Suprapubic skin (tissue), 4 donors: ENCODE data around the gene UBR2. TPM values are rescaled to one million over a fixed set of nuclear protein-coding genes. Genes with fewer than 3 reads are reported as not detected.
"Not testable (repeated sequence)": the region's sequence is repeated elsewhere in the genome, so short reads cannot be mapped to it uniquely, and the experiment has no call there.

Experiments used
- DNase-seq, 2 donors: peaks; one replicate each; pipeline ENCODE4 v3.0.0-alpha.2; 2019; ENCODE audit warnings: low spot score in 2 of 2
- H3K27ac ChIP-seq: fragments of 200-600 bp; sonication (generic); one replicate; pipeline ENCODE4 v1.5.1; 2019
- H3K27me3 ChIP-seq: fragments of 200-600 bp; sonication (generic); one replicate; pipeline ENCODE4 v1.5.1; 2019
- H3K36me3 ChIP-seq: fragments of 200-600 bp; sonication (generic); one replicate; pipeline ENCODE4 v1.5.1; 2019
- H3K4me1 ChIP-seq: fragments of 200-600 bp; sonication (generic); one replicate; pipeline ENCODE4 v1.5.1; 2019
- H3K4me3 ChIP-seq: fragments of 200-600 bp; sonication (generic); one replicate; pipeline ENCODE4 v1.5.1; 2019; ENCODE audit warnings: mild to moderate bottlenecking
- H3K9me3 ChIP-seq: fragments of 200-600 bp; sonication (generic); one replicate; pipeline ENCODE4 v1.5.1; 2019
- CTCF ChIP-seq, 2 donors: fragments of 200-600 bp in 1 of 2; fragments of 450-650 bp in 1 of 2; sonication (generic) in 1 of 2; IDR thresholded peaks; one replicate each; pipeline ENCODE4 v1.5.1; 2016 to 2019; ENCODE audit warnings: antibody characterized with exemption in 2 of 2, mild to moderate bottlenecking in 1 of 2, moderate library complexity in 1 of 2
- EP300 ChIP-seq: sonication (generic); formaldehyde crosslinking; IDR thresholded peaks from one replicate; pipeline ENCODE4 v1.6.1; 2017; ENCODE audit warnings: antibody characterized with exemption
- POLR2A ChIP-seq, 2 donors: fragments of 450-650 bp; IDR thresholded peaks; one replicate each; pipeline ENCODE4 v1.6.1; 2017; ENCODE audit warnings: antibody characterized with exemption in 2 of 2, mild to moderate bottlenecking in 2 of 2, moderate library complexity in 2 of 2
- POLR2AphosphoS5 ChIP-seq, 3 donors: sonication (generic); formaldehyde crosslinking; IDR thresholded peaks; one replicate each; pipeline ENCODE4 v1.6.1; 2017; ENCODE audit warnings: antibody characterized with exemption in 3 of 3
- whole genome bisulfite sequencing: methylation state at CpG from one replicate; pipeline ENCODE4 v1.1.5; 2018; 5-methylcytosine and 5-hydroxymethylcytosine counted together
- total RNA-seq, 4 donors: library from RNA; depleted of rRNA; stranded (reverse); fragments of >200 nt; gene quantifications; one replicate each; pipeline ENCODE4 v1.1.0, GENCODE V29; 2016

Gene UBR2
- total RNA-seq, 4 donors from 2014 or later, result 18.5 to 37.9 (median 26.1) TPM

GRCh38 chr6:42571611-42572342, 7.9 kb downstream of the UBR2 start:
- H3K4me1 ChIP-seq, result peaks cover 34% of the 10 kb centered on the region
- H3K36me3 ChIP-seq, result peaks cover 25% of the 10 kb centered on the region
- H3K27ac ChIP-seq, result no peak overlapping the region
- 73% methylated on average over 7 of the region's 7 CpGs for WGBS
- no peak for TF ChIP-seq POLR2AphosphoS5 (IDR thresholded peaks at IDR 0.05)
- no peak for TF ChIP-seq CTCF (IDR thresholded peaks at IDR 0.05)
- no peak for TF ChIP-seq POLR2A (IDR thresholded peaks at IDR 0.05)
- TF ChIP-seq EP300, result no peak
- H3K4me3 ChIP-seq, result no peak overlapping the region
- no peaks in the 10 kb centered on the region for H3K27me3 ChIP-seq
- no peak for DNase-seq
- H3K9me3 ChIP-seq, result no peaks in the 10 kb centered on the region

GRCh38 chr6:42572523-42572922, 8.7 kb downstream of the UBR2 start:
- Histone ChIP-seq H3K27ac (no peak overlapping the region), H3K4me1 (peaks cover 27% of the 10 kb centered on the region), H3K9me3 (no peaks in the 10 kb centered on the region), H3K36me3 (peaks cover 27% of the 10 kb centered on the region), H3K4me3 (no peak overlapping the region), H3K27me3 (no peaks in the 10 kb centered on the region)
- TF ChIP-seq CTCF (IDR thresholded peaks at IDR 0.05), result no peak
- no peak for TF ChIP-seq EP300
- TF ChIP-seq POLR2A (IDR thresholded peaks at IDR 0.05), result no peak
- no peak for TF ChIP-seq POLR2AphosphoS5 (IDR thresholded peaks at IDR 0.05)
- 70% methylated on average over 4 of the region's 4 CpGs for WGBS
- no peak for DNase-seq

- DNase-seq, H3K4me3 ChIP-seq, H3K9me3 ChIP-seq, H3K27me3 ChIP-seq, H3K27ac ChIP-seq: not testable (repeated sequence)
- H3K36me3 ChIP-seq, result peaks cover 40% of the 10 kb centered on the region
- H3K4me1 ChIP-seq, result peaks cover 11% of the 10 kb centered on the region
- WGBS, result 100% methylated on average over 5 of the region's 7 CpGs
Observed at GRCh38 chr6:42576538-42576937, 12.7 kb downstream of the UBR2 start.

- TF ChIP-seq POLR2A (IDR thresholded peaks at IDR 0.05), result no peak
- no peak for TF ChIP-seq POLR2AphosphoS5 (IDR thresholded peaks at IDR 0.05)
- WGBS, result 88% methylated on average over 2 of the region's 2 CpGs
- Histone ChIP-seq H3K27me3 (no peaks in the 10 kb centered on the region), H3K4me3 (no peak overlapping the region), H3K9me3 (no peaks in the 10 kb centered on the region), H3K27ac (no peak overlapping the region), H3K36me3 (peaks cover 20% of the 10 kb centered on the region), H3K4me1 (no peaks in the 10 kb centered on the region)
- DNase-seq, result no peak
Observed at GRCh38 chr6:42598300-42598699, 34.5 kb downstream of the UBR2 start.

GRCh38 chr6:42599558-42599957, 35.7 kb downstream of the UBR2 start:
- no peak for DNase-seq
- Histone ChIP-seq H3K9me3 (no peaks in the 10 kb centered on the region), H3K4me3 (no peak overlapping the region), H3K4me1 (no peaks in the 10 kb centered on the region), H3K27ac (no peak overlapping the region), H3K36me3 (peaks cover 20% of the 10 kb centered on the region), H3K27me3 (no peaks in the 10 kb centered on the region)
- WGBS, result 89% methylated on average over 3 of the region's 3 CpGs
- TF ChIP-seq EP300 (no peak), POLR2AphosphoS5 (IDR thresholded peaks at IDR 0.05) (no peak), CTCF (IDR thresholded peaks at IDR 0.05) (no peak)

GRCh38 chr6:42604150-42604549, 40.3 kb downstream of the UBR2 start:
- peaks cover 17% of the 10 kb centered on the region for H3K36me3 ChIP-seq
- no peak for DNase-seq

GRCh38 chr6:42604699-42605098, 40.9 kb downstream of the UBR2 start:
- peaks cover 20% of the 10 kb centered on the region for H3K36me3 ChIP-seq
- H3K27ac ChIP-seq, DNase-seq, H3K4me3 ChIP-seq, H3K4me1 ChIP-seq, H3K27me3 ChIP-seq, H3K9me3 ChIP-seq: not testable (repeated sequence)
- WGBS, result 97% methylated on average over 2 of the region's 2 CpGs

More at GRCh38 chr6:42604150-42604549, 40.3 kb downstream of the UBR2 start:
- Histone ChIP-seq H3K27ac (no peak overlapping the region), H3K9me3 (no peaks in the 10 kb centered on the region), H3K27me3 (no peaks in the 10 kb centered on the region), H3K4me1 (no peaks in the 10 kb centered on the region), H3K4me3 (no peak overlapping the region)
- TF ChIP-seq EP300, result no peak
- no peak for TF ChIP-seq CTCF (IDR thresholded peaks at IDR 0.05)
- no peak for TF ChIP-seq POLR2A (IDR thresholded peaks at IDR 0.05)
- TF ChIP-seq POLR2AphosphoS5 (IDR thresholded peaks at IDR 0.05), result no peak
